Measurements from ENCODE around the gene FAM170B.

FAM170B gene

GRCh38 chr10:49118430-49119074, 15.3 kb downstream of the FAM170B start:
- DNase-seq, result no peak

- DNase-seq, result no peak
These were observed 16.3 kb downstream of the FAM170B start for GRCh38 chr10:49117376-49118070.

- DNase-seq, result no peak
These were observed 17.1 kb downstream of the FAM170B start for GRCh38 chr10:49116509-49117375.

- no peak for DNase-seq
These were observed 17.9 kb downstream of the FAM170B start for GRCh38 chr10:49115796-49116508.

- DNase-seq, result no peak
These were observed 18.6 kb downstream of the FAM170B start, which contains the start of gene VSTM4 for GRCh38 chr10:49115015-49115795. TSS of gene VSTM4 (minus strand) at chr10:49115522. CDS start at chr10:49115485, 37 bp downstream.

- DNase-seq, result no peak
These were observed 19.2 kb downstream of the FAM170B start for GRCh38 chr10:49114718-49115014.

- DNase-seq, result no peak
These were observed 20.1 kb downstream of the FAM170B start for GRCh38 chr10:49113741-49114141.

GRCh38 chr10:49112851-49113250, 21.0 kb downstream of the FAM170B start:
- no peak for DNase-seq

- no peak for DNase-seq
These were observed 21.7 kb downstream of the FAM170B start for GRCh38 chr10:49112098-49112497.

GRCh38 chr10:49111320-49111698, 22.5 kb downstream of the FAM170B start:
- no peak for DNase-seq

GRCh38 chr10:49110684-49111319, 23.0 kb downstream of the FAM170B start:
- DNase-seq, result no peak

GRCh38 chr10:49109669-49110340, 24.0 kb downstream of the FAM170B start:
- no peak for DNase-seq

- no peak for DNase-seq
These were observed 25.2 kb downstream of the FAM170B start for GRCh38 chr10:49108656-49109055.

- no peak for DNase-seq
These were observed 25.9 kb downstream of the FAM170B start for GRCh38 chr10:49107887-49108267.

GRCh38 chr10:49107111-49107886, 26.5 kb downstream of the FAM170B start:
- DNase-seq, result no peak

GRCh38 chr10:49106451-49106850, 27.4 kb downstream of the FAM170B start:
- no peak for DNase-seq

- DNase-seq, result no peak
These were observed 28.7 kb downstream of the FAM170B start for GRCh38 chr10:49105076-49105475.

GRCh38 chr10:49104323-49104722, 29.5 kb downstream of the FAM170B start:
- DNase-seq, result no peak

- no peak for DNase-seq
These were observed 30.1 kb downstream of the FAM170B start for GRCh38 chr10:49103761-49104160.

GRCh38 chr10:49099046-49099445, 34.8 kb downstream of the FAM170B start:
- no peak for DNase-seq
